ENCODE data around the gene SLC24A5. TPM values are rescaled to one million over a fixed set of nuclear protein-coding genes. Genes with fewer than 3 reads are reported as not detected.

SLC24A5 gene
- total and polyA plus RNA-seq, 9 of the 15 experiments (the other 6 are each of a cell fraction or from before 2014, with no cell fraction given): not detected

DNA sequence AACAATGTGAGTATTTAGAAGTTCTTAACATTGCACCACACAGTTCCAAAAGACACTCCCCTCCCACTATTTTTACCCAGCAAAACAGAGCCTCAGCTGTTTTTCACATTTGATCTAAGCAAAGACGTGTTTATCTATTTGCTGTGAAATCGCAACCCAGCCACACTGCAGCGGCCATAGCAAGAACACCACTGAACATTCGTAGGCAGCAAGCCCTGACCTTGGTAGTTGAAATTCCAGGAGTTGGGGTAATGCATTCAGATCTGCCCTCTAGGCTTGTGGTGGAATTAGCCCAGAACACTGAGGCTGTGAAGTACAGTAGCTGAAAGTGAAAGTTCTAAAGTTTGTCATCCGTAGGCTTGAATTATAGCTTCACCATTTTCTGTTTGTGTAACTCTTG lies 17.1 kb upstream of the SLC24A5 start (continued):
- TF ChIP-seq, protein P1, sequence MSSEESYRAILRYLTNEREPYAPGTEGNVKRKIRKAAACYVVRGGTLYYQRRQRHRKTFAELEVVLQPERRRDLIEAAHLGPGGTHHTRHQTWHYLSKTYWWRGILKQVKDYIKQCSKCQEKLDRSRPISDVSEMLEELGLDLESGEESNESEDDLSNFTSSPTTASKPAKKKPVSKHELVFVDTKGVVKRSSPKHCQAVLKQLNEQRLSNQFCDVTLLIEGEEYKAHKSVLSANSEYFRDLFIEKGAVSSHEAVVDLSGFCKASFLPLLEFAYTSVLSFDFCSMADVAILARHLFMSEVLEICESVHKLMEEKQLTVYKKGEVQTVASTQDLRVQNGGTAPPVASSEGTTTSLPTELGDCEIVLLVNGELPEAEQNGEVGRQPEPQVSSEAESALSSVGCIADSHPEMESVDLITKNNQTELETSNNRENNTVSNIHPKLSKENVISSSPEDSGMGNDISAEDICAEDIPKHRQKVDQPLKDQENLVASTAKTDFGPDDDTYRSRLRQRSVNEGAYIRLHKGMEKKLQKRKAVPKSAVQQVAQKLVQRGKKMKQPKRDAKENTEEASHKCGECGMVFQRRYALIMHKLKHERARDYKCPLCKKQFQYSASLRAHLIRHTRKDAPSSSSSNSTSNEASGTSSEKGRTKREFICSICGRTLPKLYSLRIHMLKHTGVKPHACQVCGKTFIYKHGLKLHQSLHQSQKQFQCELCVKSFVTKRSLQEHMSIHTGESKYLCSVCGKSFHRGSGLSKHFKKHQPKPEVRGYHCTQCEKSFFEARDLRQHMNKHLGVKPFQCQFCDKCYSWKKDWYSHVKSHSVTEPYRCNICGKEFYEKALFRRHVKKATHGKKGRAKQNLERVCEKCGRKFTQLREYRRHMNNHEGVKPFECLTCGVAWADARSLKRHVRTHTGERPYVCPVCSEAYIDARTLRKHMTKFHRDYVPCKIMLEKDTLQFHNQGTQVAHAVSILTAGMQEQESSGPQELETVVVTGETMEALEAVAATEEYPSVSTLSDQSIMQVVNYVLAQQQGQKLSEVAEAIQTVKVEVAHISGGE (CRISPR knock-in tag; IDR thresholded peaks at IDR 0.05): no peak
- TF ChIP-seq, protein P2, sequence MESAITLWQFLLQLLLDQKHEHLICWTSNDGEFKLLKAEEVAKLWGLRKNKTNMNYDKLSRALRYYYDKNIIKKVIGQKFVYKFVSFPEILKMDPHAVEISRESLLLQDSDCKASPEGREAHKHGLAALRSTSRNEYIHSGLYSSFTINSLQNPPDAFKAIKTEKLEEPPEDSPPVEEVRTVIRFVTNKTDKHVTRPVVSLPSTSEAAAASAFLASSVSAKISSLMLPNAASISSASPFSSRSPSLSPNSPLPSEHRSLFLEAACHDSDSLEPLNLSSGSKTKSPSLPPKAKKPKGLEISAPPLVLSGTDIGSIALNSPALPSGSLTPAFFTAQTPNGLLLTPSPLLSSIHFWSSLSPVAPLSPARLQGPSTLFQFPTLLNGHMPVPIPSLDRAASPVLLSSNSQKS (CRISPR knock-in tag; IDR thresholded peaks at IDR 0.05): no peak
- TF ChIP-seq EHMT2 (IDR thresholded peaks at IDR 0.05): no peak

DNA sequence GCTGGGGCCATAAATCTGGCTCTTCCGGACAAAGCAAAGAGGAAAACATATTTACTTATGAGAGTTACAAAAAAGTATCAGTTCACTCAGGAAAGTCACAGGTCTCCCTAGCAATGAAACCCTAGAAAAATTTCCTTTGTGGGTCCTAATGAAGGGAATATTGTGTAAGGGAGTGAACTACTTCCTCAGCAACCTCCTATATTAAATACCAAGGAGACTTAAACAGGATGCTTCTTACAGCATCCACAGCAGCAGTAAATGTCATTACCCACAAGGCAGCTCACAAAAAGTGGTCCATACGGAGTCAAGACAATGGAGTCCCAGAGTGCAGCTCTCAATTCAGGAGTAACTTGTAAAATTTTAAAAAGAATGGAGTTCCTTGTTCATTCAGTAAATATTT lies 14.9 kb upstream of the SLC24A5 start:
- no peak for ATAC-seq
- H3K4me1 ChIP-seq (replicated peaks in 1 of 2; ENCODE audit: control insufficient read depth in 2 of 2, insufficient read depth in 2 of 2, low read length in 2 of 2): no peaks in the 10 kb centered on the region
- no TSS peak for BruUV-seq (replicated peaks)
- no peaks in the 10 kb centered on the region for H4K20me1 ChIP-seq (replicated peaks; ENCODE audit: control insufficient read depth, insufficient read depth, low read length)
- no peaks in the 10 kb centered on the region for H3K79me2 ChIP-seq (ENCODE audit: control insufficient read depth, insufficient read depth, low read length)
- WGBS (ENCODE audit: insufficient coverage, low coverage, missing lambda C conversion rate): 6% methylated on average over 2 of the region's 2 CpGs
- H3K9me1 ChIP-seq (ENCODE audit: control insufficient read depth, insufficient read depth, low read length): no peaks in the 10 kb centered on the region
- DNase-seq (ENCODE audit: extremely low read depth in 1 of 4, low spot score in 3 of 4): no peak
- CTCF ChIA-PET (ENCODE audit: low intra/inter-chr PET ratio): no interaction called here
- no peak overlapping the region for H3K4me2 ChIP-seq (ENCODE audit: insufficient read depth, low read length)
- H3K9me3 ChIP-seq (replicated peaks; ENCODE audit: control insufficient read depth, insufficient read depth, low read depth, low read length): no peaks in the 10 kb centered on the region
- no peaks in the 10 kb centered on the region for H3K27me3 ChIP-seq (ENCODE audit: control insufficient read depth in 2 of 2, insufficient read depth in 2 of 2, low read length in 2 of 2)
- no peak overlapping the region for H2AFZ ChIP-seq (ENCODE audit: low read depth, low read length)
- no peak overlapping the region for H3K4me3 ChIP-seq
- POLR2A ChIA-PET: no interaction called here
- no peak overlapping the region for H3K9ac ChIP-seq (ENCODE audit: insufficient read depth in 1 of 2, low read depth in 2 of 2, low read length in 2 of 2)
- FAIRE-seq: no peak
- intact Hi-C loops (cut with micrococcal nuclease) (no loop called here), in situ Hi-C loops (cut with MboI) (no loop called here)
- H3K36me3 ChIP-seq (ENCODE audit: control insufficient read depth, insufficient read depth, low read length): no peaks in the 10 kb centered on the region
- H3K27ac ChIP-seq (ENCODE audit: extremely low read depth, low read depth, low read length): no peak overlapping the region
- TF ChIP-seq SP1 (CRISPR knock-in tag; IDR thresholded peaks at IDR 0.05) (no peak), PHF20 (IDR thresholded peaks at IDR 0.05; ENCODE audit: partially characterized antibody) (no peak), ZNF232 (CRISPR knock-in tag; IDR thresholded peaks at IDR 0.05) (no peak), CAMTA2 (CRISPR knock-in tag; conservative IDR thresholded peaks at IDR 0.05) (no peak), CHD4 (IDR thresholded peaks at IDR 0.05; ENCODE audit: insufficient read depth, insufficient replicate concordance, low read depth, low read length, poor library complexity, severe bottlenecking) (no peak), RBM25 (IDR thresholded peaks at IDR 0.05; ENCODE audit: low read depth, low read length, severe bottlenecking) (no peak)
- TF ChIP-seq, protein P3, sequence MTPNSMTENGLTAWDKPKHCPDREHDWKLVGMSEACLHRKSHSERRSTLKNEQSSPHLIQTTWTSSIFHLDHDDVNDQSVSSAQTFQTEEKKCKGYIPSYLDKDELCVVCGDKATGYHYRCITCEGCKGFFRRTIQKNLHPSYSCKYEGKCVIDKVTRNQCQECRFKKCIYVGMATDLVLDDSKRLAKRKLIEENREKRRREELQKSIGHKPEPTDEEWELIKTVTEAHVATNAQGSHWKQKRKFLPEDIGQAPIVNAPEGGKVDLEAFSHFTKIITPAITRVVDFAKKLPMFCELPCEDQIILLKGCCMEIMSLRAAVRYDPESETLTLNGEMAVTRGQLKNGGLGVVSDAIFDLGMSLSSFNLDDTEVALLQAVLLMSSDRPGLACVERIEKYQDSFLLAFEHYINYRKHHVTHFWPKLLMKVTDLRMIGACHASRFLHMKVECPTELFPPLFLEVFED (CRISPR knock-in tag; conservative IDR thresholded peaks at IDR 0.05): no peak
- TF ChIP-seq, protein P4, sequence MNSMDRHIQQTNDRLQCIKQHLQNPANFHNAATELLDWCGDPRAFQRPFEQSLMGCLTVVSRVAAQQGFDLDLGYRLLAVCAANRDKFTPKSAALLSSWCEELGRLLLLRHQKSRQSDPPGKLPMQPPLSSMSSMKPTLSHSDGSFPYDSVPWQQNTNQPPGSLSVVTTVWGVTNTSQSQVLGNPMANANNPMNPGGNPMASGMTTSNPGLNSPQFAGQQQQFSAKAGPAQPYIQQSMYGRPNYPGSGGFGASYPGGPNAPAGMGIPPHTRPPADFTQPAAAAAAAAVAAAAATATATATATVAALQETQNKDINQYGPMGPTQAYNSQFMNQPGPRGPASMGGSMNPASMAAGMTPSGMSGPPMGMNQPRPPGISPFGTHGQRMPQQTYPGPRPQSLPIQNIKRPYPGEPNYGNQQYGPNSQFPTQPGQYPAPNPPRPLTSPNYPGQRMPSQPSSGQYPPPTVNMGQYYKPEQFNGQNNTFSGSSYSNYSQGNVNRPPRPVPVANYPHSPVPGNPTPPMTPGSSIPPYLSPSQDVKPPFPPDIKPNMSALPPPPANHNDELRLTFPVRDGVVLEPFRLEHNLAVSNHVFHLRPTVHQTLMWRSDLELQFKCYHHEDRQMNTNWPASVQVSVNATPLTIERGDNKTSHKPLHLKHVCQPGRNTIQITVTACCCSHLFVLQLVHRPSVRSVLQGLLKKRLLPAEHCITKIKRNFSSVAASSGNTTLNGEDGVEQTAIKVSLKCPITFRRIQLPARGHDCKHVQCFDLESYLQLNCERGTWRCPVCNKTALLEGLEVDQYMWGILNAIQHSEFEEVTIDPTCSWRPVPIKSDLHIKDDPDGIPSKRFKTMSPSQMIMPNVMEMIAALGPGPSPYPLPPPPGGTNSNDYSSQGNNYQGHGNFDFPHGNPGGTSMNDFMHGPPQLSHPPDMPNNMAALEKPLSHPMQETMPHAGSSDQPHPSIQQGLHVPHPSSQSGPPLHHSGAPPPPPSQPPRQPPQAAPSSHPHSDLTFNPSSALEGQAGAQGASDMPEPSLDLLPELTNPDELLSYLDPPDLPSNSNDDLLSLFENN (IDR thresholded peaks at IDR 0.05; ENCODE audit: low read depth in 2 of 2, low read length in 2 of 2): no peak

Measured in K562 (cell line).